ENCODE data around the gene NDFIP1. TPM values are rescaled to one million over a fixed set of nuclear protein-coding genes. Genes with fewer than 3 reads are reported as not detected.
"Not testable (repeated sequence)": the region's sequence is repeated elsewhere in the genome, so short reads cannot be mapped to it uniquely, and the experiment has no call there.

NDFIP1 gene
- total RNA-seq, 1 donor from 2014 or later: 52.1 TPM

GRCh38 chr5:142184988-142185387 lies 76.4 kb downstream of the NDFIP1 start:
- Histone ChIP-seq H3K27me3 (ENCODE audit: control insufficient read depth, insufficient read depth, low read length) (no peaks in the 10 kb centered on the region), H3K4me3 (ENCODE audit: low read depth, low read length) (no peak overlapping the region), H3K36me3 (ENCODE audit: control insufficient read depth, insufficient read depth, low read length) (no peaks in the 10 kb centered on the region)
- DNase-seq (ENCODE audit: low read depth): no peak
- TF ChIP-seq CTCF (IDR thresholded peaks at IDR 0.05; ENCODE audit: insufficient read depth, low read length, poor library complexity, severe bottlenecking): no peak

GRCh38 chr5:142186514-142186856 lies 77.9 kb downstream of the NDFIP1 start:
- TF ChIP-seq CTCF (IDR thresholded peaks at IDR 0.05; ENCODE audit: insufficient read depth, low read length, poor library complexity, severe bottlenecking): no peak
- Histone ChIP-seq H3K4me3 (ENCODE audit: low read depth, low read length) (no peak overlapping the region), H3K27me3 (ENCODE audit: control insufficient read depth, insufficient read depth, low read length) (no peaks in the 10 kb centered on the region), H3K36me3 (ENCODE audit: control insufficient read depth, insufficient read depth, low read length) (no peaks in the 10 kb centered on the region)
- DNase-seq (ENCODE audit: low read depth): no peak

GRCh38 chr5:142186857-142187594 lies 78.4 kb downstream of the NDFIP1 start:
- H3K36me3 ChIP-seq (ENCODE audit: control insufficient read depth, insufficient read depth, low read length): no peaks in the 10 kb centered on the region
- H3K4me3 ChIP-seq (ENCODE audit: low read depth, low read length): no peak overlapping the region
- no peak for DNase-seq (ENCODE audit: low read depth)
- TF ChIP-seq CTCF (IDR thresholded peaks at IDR 0.05; ENCODE audit: insufficient read depth, low read length, poor library complexity, severe bottlenecking): no peak
- no peaks in the 10 kb centered on the region for H3K27me3 ChIP-seq (ENCODE audit: control insufficient read depth, insufficient read depth, low read length)

GRCh38 chr5:142188691-142189090 lies 80.1 kb downstream of the NDFIP1 start:
- not testable (repeated sequence) for H3K4me3 ChIP-seq (ENCODE audit: low read depth, low read length); H3K36me3 ChIP-seq (ENCODE audit: control insufficient read depth, insufficient read depth, low read length); DNase-seq (ENCODE audit: low read depth); H3K27me3 ChIP-seq (ENCODE audit: control insufficient read depth, insufficient read depth, low read length)

GRCh38 chr5:142189813-142190212 lies 81.2 kb downstream of the NDFIP1 start:
- no peak for DNase-seq (ENCODE audit: low read depth)
- H3K4me3 ChIP-seq (ENCODE audit: low read depth, low read length): no peak overlapping the region
- H3K27me3 ChIP-seq (ENCODE audit: control insufficient read depth, insufficient read depth, low read length): no peaks in the 10 kb centered on the region
- TF ChIP-seq CTCF (IDR thresholded peaks at IDR 0.05; ENCODE audit: insufficient read depth, low read length, poor library complexity, severe bottlenecking): no peak
- H3K36me3 ChIP-seq (ENCODE audit: control insufficient read depth, insufficient read depth, low read length): no peaks in the 10 kb centered on the region

GRCh38 chr5:142191776-142192175 lies 83.2 kb downstream of the NDFIP1 start:
- no peak for TF ChIP-seq CTCF (IDR thresholded peaks at IDR 0.05; ENCODE audit: insufficient read depth, low read length, poor library complexity, severe bottlenecking)
- H3K36me3 ChIP-seq (ENCODE audit: control insufficient read depth, insufficient read depth, low read length): no peaks in the 10 kb centered on the region
- no peaks in the 10 kb centered on the region for H3K27me3 ChIP-seq (ENCODE audit: control insufficient read depth, insufficient read depth, low read length)
- no peak overlapping the region for H3K4me3 ChIP-seq (ENCODE audit: low read depth, low read length)
- no peak for DNase-seq (ENCODE audit: low read depth)

Measured in kidney epithelial cell (primary cell).